ENCODE data around the gene KCTD12.

DNA sequence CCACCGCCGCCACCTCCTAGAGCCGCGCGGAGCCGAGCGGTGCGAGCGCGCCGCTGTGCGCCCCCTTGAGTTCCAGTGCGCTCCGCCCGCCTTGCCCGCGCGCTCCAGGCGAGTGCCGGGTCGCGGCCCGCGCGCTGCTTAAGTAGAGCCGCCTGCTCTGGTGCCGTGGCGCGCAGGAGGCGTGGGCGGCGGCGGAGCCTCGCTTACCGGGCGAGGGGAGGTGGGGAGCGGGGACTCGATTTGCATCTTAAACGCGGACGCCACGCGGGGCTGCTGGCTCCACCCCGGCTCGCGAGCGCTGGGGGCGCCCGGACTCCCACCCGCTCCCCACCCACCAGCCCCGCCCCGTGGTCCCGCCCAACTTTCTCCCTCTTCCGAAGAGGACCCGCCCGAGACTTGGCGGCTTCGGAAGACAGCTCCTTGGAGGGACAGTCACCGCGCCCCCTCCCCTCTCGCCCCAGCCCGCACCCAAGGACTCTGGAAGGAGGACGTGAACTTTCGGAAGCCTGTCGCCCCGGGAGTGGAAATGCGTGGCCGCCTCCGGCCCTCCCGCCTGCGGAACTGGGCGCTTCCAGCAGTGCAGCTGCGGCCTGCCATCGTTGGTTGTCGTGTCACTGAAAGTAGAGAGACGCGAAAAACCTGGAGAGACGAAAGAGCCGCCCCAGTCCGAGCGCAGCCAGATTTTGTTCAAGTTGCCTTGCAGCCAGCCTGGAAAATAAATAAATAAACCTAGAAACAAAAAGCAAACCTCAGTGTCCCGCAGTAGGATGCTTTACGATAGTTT lies at the start of gene KCTD12:
- peak; percentile 78 to 92 for TF ChIP-seq POLR2A (IDR thresholded peaks at IDR 0.05)
- TF ChIP-seq, protein P1, sequence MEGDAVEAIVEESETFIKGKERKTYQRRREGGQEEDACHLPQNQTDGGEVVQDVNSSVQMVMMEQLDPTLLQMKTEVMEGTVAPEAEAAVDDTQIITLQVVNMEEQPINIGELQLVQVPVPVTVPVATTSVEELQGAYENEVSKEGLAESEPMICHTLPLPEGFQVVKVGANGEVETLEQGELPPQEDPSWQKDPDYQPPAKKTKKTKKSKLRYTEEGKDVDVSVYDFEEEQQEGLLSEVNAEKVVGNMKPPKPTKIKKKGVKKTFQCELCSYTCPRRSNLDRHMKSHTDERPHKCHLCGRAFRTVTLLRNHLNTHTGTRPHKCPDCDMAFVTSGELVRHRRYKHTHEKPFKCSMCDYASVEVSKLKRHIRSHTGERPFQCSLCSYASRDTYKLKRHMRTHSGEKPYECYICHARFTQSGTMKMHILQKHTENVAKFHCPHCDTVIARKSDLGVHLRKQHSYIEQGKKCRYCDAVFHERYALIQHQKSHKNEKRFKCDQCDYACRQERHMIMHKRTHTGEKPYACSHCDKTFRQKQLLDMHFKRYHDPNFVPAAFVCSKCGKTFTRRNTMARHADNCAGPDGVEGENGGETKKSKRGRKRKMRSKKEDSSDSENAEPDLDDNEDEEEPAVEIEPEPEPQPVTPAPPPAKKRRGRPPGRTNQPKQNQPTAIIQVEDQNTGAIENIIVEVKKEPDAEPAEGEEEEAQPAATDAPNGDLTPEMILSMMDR (IDR thresholded peaks at IDR 0.05), result peak in 3 of 6 experiments; percentile 25 to 48 (median 44)
